GM19025 (cell line): Measurements from ENCODE around the gene DNAH11.
A peak's percentile ranks its signal among the peaks of the same experiment; 100 is the strongest.

Experiments used
- ATAC-seq: cut with Tn5 transposase; IDR thresholded peaks from one replicate; pipeline ENCODE4 v1.9.1; 2021; ENCODE audit warnings: mild to moderate bottlenecking, low read depth, moderate library complexity; ENCODE audit not compliant: unreplicated experiment

The DNAH11 gene

GRCh38 chr7:21550076-21550475 is 7.2 kb downstream of the DNAH11 start:
- ATAC-seq, result no peak

GRCh38 chr7:21550821-21551531 is 8.1 kb downstream of the DNAH11 start:
- no peak for ATAC-seq

- no peak for ATAC-seq
These were observed 19.5 kb downstream of the DNAH11 start for GRCh38 chr7:21562385-21562784.

GRCh38 chr7:21565614-21566013 is 22.8 kb downstream of the DNAH11 start:
- no peak for ATAC-seq

GRCh38 chr7:21566094-21566493 is 23.3 kb downstream of the DNAH11 start:
- no peak for ATAC-seq

GRCh38 chr7:21568762-21569161 is 25.9 kb downstream of the DNAH11 start:
- no peak for ATAC-seq

- no peak for ATAC-seq
These were observed 29.8 kb downstream of the DNAH11 start for GRCh38 chr7:21572331-21573313.

GRCh38 chr7:21579341-21580072 is 36.7 kb downstream of the DNAH11 start:
- no peak for ATAC-seq

GRCh38 chr7:21580073-21580521 is 37.3 kb downstream of the DNAH11 start:
- ATAC-seq, result no peak

- no peak for ATAC-seq
These were observed 42.4 kb downstream of the DNAH11 start for GRCh38 chr7:21585070-21585724.

- ATAC-seq, result no peak
These were observed 44.4 kb downstream of the DNAH11 start for GRCh38 chr7:21587139-21587784.

- ATAC-seq, result no peak
These were observed 54.0 kb downstream of the DNAH11 start for GRCh38 chr7:21596801-21597200.

GRCh38 chr7:21603462-21603861 is 60.6 kb downstream of the DNAH11 start:
- ATAC-seq, result no peak

- ATAC-seq, result peak; percentile 49
These were observed 61.3 kb downstream of the DNAH11 start for GRCh38 chr7:21603972-21604749.

- no peak for ATAC-seq
These were observed 62.3 kb downstream of the DNAH11 start for GRCh38 chr7:21605008-21605585.

GRCh38 chr7:21608465-21608864 is 65.6 kb downstream of the DNAH11 start:
- no peak for ATAC-seq

- no peak for ATAC-seq
These were observed 68.3 kb downstream of the DNAH11 start for GRCh38 chr7:21611129-21611528.

GRCh38 chr7:21616091-21616490 is 73.3 kb downstream of the DNAH11 start:
- no peak for ATAC-seq
